ENCODE data around the gene THAP12. TPM values are rescaled to one million over a fixed set of nuclear protein-coding genes. Genes with fewer than 3 reads are reported as not detected.

The THAP12 gene, protein sequence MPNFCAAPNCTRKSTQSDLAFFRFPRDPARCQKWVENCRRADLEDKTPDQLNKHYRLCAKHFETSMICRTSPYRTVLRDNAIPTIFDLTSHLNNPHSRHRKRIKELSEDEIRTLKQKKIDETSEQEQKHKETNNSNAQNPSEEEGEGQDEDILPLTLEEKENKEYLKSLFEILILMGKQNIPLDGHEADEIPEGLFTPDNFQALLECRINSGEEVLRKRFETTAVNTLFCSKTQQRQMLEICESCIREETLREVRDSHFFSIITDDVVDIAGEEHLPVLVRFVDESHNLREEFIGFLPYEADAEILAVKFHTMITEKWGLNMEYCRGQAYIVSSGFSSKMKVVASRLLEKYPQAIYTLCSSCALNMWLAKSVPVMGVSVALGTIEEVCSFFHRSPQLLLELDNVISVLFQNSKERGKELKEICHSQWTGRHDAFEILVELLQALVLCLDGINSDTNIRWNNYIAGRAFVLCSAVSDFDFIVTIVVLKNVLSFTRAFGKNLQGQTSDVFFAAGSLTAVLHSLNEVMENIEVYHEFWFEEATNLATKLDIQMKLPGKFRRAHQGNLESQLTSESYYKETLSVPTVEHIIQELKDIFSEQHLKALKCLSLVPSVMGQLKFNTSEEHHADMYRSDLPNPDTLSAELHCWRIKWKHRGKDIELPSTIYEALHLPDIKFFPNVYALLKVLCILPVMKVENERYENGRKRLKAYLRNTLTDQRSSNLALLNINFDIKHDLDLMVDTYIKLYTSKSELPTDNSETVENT
- total RNA-seq, result 10 to 100 TPM; 50.3 TPM

DNA sequence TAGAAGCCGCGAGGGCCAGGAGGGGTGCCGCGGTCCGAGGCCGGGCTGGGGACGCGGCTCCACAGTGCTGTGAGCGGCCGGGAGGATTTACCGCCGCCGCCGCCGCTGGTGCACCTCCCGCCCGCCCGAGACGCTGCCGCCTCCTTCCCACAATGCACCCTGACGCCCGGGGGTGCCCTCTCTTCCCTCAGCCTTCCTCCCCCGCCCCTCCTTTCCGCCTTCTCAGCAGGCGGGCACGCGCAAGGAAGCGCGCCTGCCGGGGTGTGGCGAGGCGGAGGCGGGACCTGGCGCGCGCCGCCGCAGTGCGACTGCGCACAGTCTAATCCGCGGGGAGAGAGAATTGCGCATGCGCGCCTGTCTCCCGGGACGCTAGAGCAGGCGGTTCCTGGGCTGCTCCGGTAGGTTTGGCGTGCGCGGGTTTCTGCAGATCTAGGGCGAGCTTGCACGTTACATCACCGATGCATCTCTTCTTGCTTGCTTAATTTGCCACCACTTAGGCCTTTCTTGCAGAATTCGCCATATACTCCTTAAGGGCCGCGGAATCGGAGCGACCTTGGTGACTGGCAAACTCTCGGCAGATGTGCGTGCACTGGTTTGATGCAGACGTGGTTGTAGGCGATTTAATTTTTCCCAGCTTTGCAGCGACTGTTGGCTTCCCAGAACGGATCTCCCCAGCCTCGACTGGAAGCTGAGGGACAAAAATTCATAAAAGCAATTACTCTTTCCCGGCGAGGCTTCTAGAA lies at the start of gene THAP12, which contains the start of gene GVQW3:
Gene THAP12, minus strand, starts transcription at position 156 of the 743 bp plus-strand sequence. CDS start 296 bp downstream, outside the sequence.
Gene GVQW3, plus strand, starts transcription at position 347 of the 743 bp plus-strand sequence. CDS start 506 bp downstream, outside the sequence.
- Mint-ChIP-seq H3K4me1 (ENCODE audit: low read depth) (peaks cover 48% of the 10 kb centered on the region), H3K27me3 (no peaks in the 10 kb centered on the region), H3K27ac (peak within 1 kb of the TSS; percentile 97), H3K4me3 (peak within 1 kb of the TSS; percentile 90), H3K9me3 (no peaks in the 10 kb centered on the region), H3K36me3 (ENCODE audit: low read depth) (peaks cover 8% of the 10 kb centered on the region)
- DNase-seq, result peak; percentile 97
- ChIA-PET POLR2A (interaction anchor here (0.6 to 1.1 kb wide), 7 partner anchors 16 to 859 kb away, joined by 3 to 4 read pairs (median 4); partner anchors contain the start of gene LRRC32), CTCF (interaction anchor here (0.8 to 1.9 kb wide), 2 partner anchors 173 to 299 kb away, joined by 3 to 7 read pairs; no protein-coding TSS in a partner anchor)
- intact Hi-C loops (cut with micrococcal nuclease), result no loop called here
- TF ChIP-seq, protein P1, sequence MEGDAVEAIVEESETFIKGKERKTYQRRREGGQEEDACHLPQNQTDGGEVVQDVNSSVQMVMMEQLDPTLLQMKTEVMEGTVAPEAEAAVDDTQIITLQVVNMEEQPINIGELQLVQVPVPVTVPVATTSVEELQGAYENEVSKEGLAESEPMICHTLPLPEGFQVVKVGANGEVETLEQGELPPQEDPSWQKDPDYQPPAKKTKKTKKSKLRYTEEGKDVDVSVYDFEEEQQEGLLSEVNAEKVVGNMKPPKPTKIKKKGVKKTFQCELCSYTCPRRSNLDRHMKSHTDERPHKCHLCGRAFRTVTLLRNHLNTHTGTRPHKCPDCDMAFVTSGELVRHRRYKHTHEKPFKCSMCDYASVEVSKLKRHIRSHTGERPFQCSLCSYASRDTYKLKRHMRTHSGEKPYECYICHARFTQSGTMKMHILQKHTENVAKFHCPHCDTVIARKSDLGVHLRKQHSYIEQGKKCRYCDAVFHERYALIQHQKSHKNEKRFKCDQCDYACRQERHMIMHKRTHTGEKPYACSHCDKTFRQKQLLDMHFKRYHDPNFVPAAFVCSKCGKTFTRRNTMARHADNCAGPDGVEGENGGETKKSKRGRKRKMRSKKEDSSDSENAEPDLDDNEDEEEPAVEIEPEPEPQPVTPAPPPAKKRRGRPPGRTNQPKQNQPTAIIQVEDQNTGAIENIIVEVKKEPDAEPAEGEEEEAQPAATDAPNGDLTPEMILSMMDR (IDR thresholded peaks at IDR 0.05), result no peak
- peak; percentile 88 for ATAC-seq

DNA sequence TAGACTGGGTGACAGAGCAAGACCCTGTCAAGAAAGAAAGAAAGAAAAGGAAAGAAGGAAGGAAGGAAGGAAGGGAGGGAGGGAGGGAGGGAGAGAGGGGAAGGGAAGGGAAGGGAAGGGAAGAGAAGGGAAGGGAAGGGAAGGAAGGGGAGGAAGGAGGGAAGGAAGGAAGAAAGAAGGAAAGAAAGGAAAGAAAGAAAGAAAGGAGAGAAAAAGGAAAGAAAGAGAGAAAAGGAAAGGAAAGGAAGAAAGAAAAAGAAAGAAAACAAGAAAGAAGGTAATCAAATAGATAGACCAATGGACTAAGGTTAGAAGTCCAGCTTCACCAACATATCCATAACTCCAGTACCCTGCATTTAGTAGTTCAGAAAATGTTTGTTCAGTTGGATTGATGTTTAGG lies 45.7 kb upstream of the THAP12 start:
- Mint-ChIP-seq H3K4me3 (no peak overlapping the region), H3K27me3 (peaks cover 4% of the 10 kb centered on the region), H3K9me3 (no peaks in the 10 kb centered on the region), H3K36me3 (ENCODE audit: low read depth) (no peaks in the 10 kb centered on the region), H3K4me1 (ENCODE audit: low read depth) (peaks cover 13% of the 10 kb centered on the region), H3K27ac (no peak overlapping the region)
- intact Hi-C loops (cut with micrococcal nuclease), result no loop called here
- TF ChIP-seq, protein P1 (IDR thresholded peaks at IDR 0.05), result no peak
- CTCF ChIA-PET, result no interaction called here
- ATAC-seq (no peak), DNase-seq (no peak)
- POLR2A ChIA-PET, result no interaction called here

DNA sequence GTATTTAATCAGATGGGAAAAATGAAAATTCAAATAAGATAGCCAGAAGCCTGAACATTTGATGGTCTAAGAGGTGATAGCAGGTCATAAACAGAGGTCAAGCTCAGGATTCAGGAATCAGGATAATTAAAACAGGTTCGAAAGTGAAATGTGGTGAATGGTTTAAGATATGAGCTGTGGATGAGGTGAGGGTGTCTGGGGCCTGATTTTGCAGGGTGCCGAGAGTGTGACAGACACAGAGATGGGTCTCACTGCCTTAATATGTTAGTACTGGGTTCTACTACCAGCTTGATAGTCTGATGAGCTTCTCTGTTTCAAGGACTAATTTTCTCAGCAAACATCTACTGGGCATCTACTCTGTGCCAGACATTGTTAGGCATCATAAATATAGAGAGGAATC lies 44.0 kb upstream of the THAP12 start:
- H3K36me3 Mint-ChIP-seq (ENCODE audit: low read depth), result no peaks in the 10 kb centered on the region
- CTCF ChIA-PET, result interaction anchor here (0.7 to 0.9 kb wide), 2 partner anchors 106 to 217 kb away, joined by 3 read pairs; no protein-coding TSS in a partner anchor
- H3K9me3 Mint-ChIP-seq, result no peaks in the 10 kb centered on the region
- intact Hi-C loops (cut with micrococcal nuclease), result no loop called here
- POLR2A ChIA-PET, result interaction anchor here (0.6 to 1.3 kb wide), 2 partner anchors 20 to 270 kb away, joined by 3 to 7 read pairs; partner anchors contain the start of gene EMSY
- peaks cover 4% of the 10 kb centered on the region for H3K27me3 Mint-ChIP-seq
- no peak overlapping the region for H3K4me3 Mint-ChIP-seq
- ATAC-seq, result peak; percentile 63
- no peak for DNase-seq
- H3K27ac Mint-ChIP-seq, result peak overlapping the region; percentile 4
- TF ChIP-seq, protein P1 (IDR thresholded peaks at IDR 0.05), result no peak
- H3K4me1 Mint-ChIP-seq (ENCODE audit: low read depth), result peaks cover 13% of the 10 kb centered on the region

DNA sequence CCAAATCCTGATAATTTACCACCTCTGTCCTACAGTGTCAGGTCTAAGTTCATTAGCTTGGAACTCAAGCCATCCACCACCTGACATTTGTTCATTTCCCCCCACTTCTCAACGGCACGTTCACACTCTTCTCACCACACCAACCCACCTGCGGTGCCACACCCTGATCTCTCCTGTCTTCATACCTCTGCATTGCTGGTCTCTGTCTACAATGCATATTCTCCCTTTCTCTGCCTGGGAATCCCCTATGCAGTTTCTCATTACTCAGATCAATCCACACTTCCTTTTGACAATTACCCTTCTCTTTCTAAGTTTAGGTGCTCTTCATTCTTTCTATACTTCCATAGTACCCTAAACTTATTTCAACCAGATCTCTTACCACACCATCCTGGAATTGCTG lies 43.4 kb upstream of the THAP12 start:
- ChIA-PET POLR2A (interaction anchor here (1.3 kb wide), 1 partner anchor 21 kb away, joined by 7 read pairs; the partner anchor contains the start of gene EMSY), CTCF (interaction anchor here (0.9 to 1.1 kb wide), 2 partner anchors 21 to 217 kb away, joined by 3 to 4 read pairs; no protein-coding TSS in a partner anchor)
- H3K36me3 Mint-ChIP-seq (ENCODE audit: low read depth), result no peaks in the 10 kb centered on the region
- intact Hi-C loops (cut with micrococcal nuclease), result no loop called here
- H3K9me3 Mint-ChIP-seq, result no peaks in the 10 kb centered on the region
- peak overlapping the region; percentile 4 for H3K27ac Mint-ChIP-seq
- DNase-seq (peak; percentile 58), ATAC-seq (peak; percentile 91)
- peaks cover 4% of the 10 kb centered on the region for H3K27me3 Mint-ChIP-seq
- H3K4me3 Mint-ChIP-seq, result no peak overlapping the region
- H3K4me1 Mint-ChIP-seq (ENCODE audit: low read depth), result peaks cover 13% of the 10 kb centered on the region
- TF ChIP-seq, protein P1 (IDR thresholded peaks at IDR 0.05), result no peak
